ENCODE data around the gene C1QTNF8.

- TF ChIP-seq, protein P1, sequence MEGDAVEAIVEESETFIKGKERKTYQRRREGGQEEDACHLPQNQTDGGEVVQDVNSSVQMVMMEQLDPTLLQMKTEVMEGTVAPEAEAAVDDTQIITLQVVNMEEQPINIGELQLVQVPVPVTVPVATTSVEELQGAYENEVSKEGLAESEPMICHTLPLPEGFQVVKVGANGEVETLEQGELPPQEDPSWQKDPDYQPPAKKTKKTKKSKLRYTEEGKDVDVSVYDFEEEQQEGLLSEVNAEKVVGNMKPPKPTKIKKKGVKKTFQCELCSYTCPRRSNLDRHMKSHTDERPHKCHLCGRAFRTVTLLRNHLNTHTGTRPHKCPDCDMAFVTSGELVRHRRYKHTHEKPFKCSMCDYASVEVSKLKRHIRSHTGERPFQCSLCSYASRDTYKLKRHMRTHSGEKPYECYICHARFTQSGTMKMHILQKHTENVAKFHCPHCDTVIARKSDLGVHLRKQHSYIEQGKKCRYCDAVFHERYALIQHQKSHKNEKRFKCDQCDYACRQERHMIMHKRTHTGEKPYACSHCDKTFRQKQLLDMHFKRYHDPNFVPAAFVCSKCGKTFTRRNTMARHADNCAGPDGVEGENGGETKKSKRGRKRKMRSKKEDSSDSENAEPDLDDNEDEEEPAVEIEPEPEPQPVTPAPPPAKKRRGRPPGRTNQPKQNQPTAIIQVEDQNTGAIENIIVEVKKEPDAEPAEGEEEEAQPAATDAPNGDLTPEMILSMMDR (IDR thresholded peaks at IDR 0.05; ENCODE audit: borderline replicate concordance, extremely low read depth, low read length, poor library complexity, severe bottlenecking): no peak
- no peak for TF ChIP-seq EZH2 (IDR thresholded peaks at IDR 0.05; ENCODE audit: borderline replicate concordance, low read depth, low read length, severe bottlenecking)
Measured at GRCh38 chr16:1144476-1145382, 48.7 kb upstream of the C1QTNF8 start.

Measured in DND-41 (cell line).